ENCODE measurements around the gene PRH1. TPM values are rescaled to one million over a fixed set of nuclear protein-coding genes. Genes with fewer than 3 reads are reported as not detected.

The PRH1 gene
- total and polyA plus RNA-seq, 2 of the 8 experiments (the other 6 are each of a cell fraction or from before 2014, with no cell fraction given), result 4.5 to 6.5 TPM

DNA sequence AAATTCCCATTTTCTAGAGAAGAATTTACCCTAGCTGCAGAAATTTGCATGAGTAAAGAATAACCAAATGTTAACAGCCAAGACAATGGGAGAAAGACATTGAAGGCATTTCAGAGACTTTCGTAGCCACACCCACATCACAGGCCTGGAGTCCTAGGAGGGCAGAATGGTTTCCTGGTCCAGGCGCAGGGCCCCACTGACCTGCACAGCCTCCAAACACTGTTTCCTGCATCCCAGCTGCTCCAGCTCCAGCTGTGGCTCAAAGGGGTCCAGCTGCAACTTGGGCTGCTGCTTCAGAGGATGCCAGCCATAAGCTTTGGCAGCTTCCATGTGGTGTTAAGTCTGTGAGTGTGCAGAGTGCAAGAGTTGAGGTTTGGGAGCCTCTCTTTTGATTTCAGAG is 28.2 kb downstream of the PRH1 start:
- no peak overlapping the region for H4K91ac ChIP-seq (replicated peaks; ENCODE audit: insufficient read length, low read length)
- no peaks in the 10 kb centered on the region for H3K27me3 ChIP-seq (replicated peaks in 1 of 4; ENCODE audit: control insufficient read depth in 3 of 4, extremely low read depth in 1 of 4, insufficient read depth in 3 of 4, low read length in 3 of 4)
- no peak overlapping the region for H2BK20ac ChIP-seq (ENCODE audit: low read length)
- H3K79me2 ChIP-seq (ENCODE audit: control insufficient read depth in 1 of 2, insufficient read depth in 2 of 2, low read length in 2 of 2), result no peaks in the 10 kb centered on the region
- H4K5ac ChIP-seq (ENCODE audit: insufficient read length, low read depth, low read length), result no peak overlapping the region
- H2AK5ac ChIP-seq (ENCODE audit: low read depth, low read length), result no peak overlapping the region
- 95% methylated on average over 2 of the region's 2 CpGs; no CpG with 5 or more reads in 1 of the 2 experiments for WGBS, 2 experiments (ENCODE audit: extremely low coverage in 1 of 2, insufficient coverage in 1 of 2, insufficient read length in 1 of 2, insufficient replicate concordance in 2 of 2, low coverage in 1 of 2, low lambda C conversion rate in 2 of 2, missing lambda C conversion rate in 1 of 2)
- no peaks in the 10 kb centered on the region for H3K4me1 ChIP-seq (replicated peaks in 1 of 4; ENCODE audit: control insufficient read depth in 3 of 4, insufficient read depth in 4 of 4, low read length in 3 of 4)
- no peak overlapping the region for H3K14ac ChIP-seq (ENCODE audit: insufficient read length)
- no peak overlapping the region for H2BK5ac ChIP-seq (ENCODE audit: low read depth, low read length)
- H2BK12ac ChIP-seq (ENCODE audit: low read depth, low read length), result no peak overlapping the region
- no peak overlapping the region for H3K18ac ChIP-seq (ENCODE audit: extremely low read depth, low read length)
- H3K4me2 ChIP-seq (ENCODE audit: insufficient read depth in 1 of 2, low read depth in 2 of 2, low read length in 2 of 2), result no peak overlapping the region
- no peak overlapping the region for H3K23ac ChIP-seq (ENCODE audit: insufficient read length)
- peaks cover 18 to 20% of the 10 kb centered on the region in 2 experiments for H3K9me3 ChIP-seq (ENCODE audit: insufficient read depth in 2 of 2, low read depth in 1 of 2, low read length in 1 of 2)
- H3K4ac ChIP-seq (replicated peaks; ENCODE audit: insufficient read length, low read depth, low read length), result no peak overlapping the region
- no peaks in the 10 kb centered on the region for H3K79me1 ChIP-seq (ENCODE audit: low read depth, low read length)
- POLR2A ChIA-PET (ENCODE audit: partially characterized antibody), result no interaction called here
- DNase-seq (ENCODE audit: low read depth in 1 of 2, low spot score in 2 of 2) (no peak), FAIRE-seq (no peak)
- peaks cover 0 to 14% (median 3%) of the 10 kb centered on the region in 4 experiments; a peak in 3 of 8 replicates for H3K36me3 ChIP-seq (ENCODE audit: control insufficient read depth in 2 of 4, insufficient read depth in 4 of 4, low read length in 3 of 4)
- H2AFZ ChIP-seq (ENCODE audit: low read length), result no peak overlapping the region
- H2BK120ac ChIP-seq (replicated peaks; ENCODE audit: low read depth, low read length), result no peak overlapping the region
- H3K56ac ChIP-seq (replicated peaks; ENCODE audit: insufficient read length, low read depth, low read length), result no peak overlapping the region
- H3K23me2 ChIP-seq (ENCODE audit: low read depth, low read length), result no peaks in the 10 kb centered on the region
- H3K27ac ChIP-seq (ENCODE audit: low read depth, low read length), result no peak overlapping the region
- H2BK15ac ChIP-seq (ENCODE audit: low read length), result no peak overlapping the region
- no peak overlapping the region for H3K4me3 ChIP-seq (ENCODE audit: extremely low read depth in 1 of 4, insufficient read depth in 2 of 4, low read depth in 3 of 4, low read length in 4 of 4)
- H3K9ac ChIP-seq (replicated peaks in 1 of 4; ENCODE audit: extremely low read depth in 1 of 4, low read depth in 3 of 4, low read length in 3 of 4), result no peak overlapping the region
- H4K8ac ChIP-seq (ENCODE audit: extremely low read depth, insufficient read depth, low read length), result no peak overlapping the region
- peaks cover 0 to 3% of the 10 kb centered on the region in 2 experiments for H4K20me1 ChIP-seq (replicated peaks in 1 of 2; ENCODE audit: control insufficient read depth in 1 of 2, insufficient read depth in 2 of 2, low read length in 2 of 2)
- CTCF ChIA-PET (ENCODE audit: partially characterized antibody), result interaction anchor here (0.9 kb wide), 1 partner anchor 12 kb away, joined by 3 read pairs; no protein-coding TSS in a partner anchor
- TF ChIP-seq, protein P1, sequence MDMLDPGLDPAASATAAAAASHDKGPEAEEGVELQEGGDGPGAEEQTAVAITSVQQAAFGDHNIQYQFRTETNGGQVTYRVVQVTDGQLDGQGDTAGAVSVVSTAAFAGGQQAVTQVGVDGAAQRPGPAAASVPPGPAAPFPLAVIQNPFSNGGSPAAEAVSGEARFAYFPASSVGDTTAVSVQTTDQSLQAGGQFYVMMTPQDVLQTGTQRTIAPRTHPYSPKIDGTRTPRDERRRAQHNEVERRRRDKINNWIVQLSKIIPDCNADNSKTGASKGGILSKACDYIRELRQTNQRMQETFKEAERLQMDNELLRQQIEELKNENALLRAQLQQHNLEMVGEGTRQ (IDR thresholded peaks at IDR 0.05; ENCODE audit: low read length), result no peak
- TF ChIP-seq TBP (IDR thresholded peaks at IDR 0.05; ENCODE audit: low read depth, low read length) (no peak), RXRA (IDR thresholded peaks at IDR 0.05; ENCODE audit: insufficient read depth, low read depth, low read length) (no peak), TAF1 (IDR thresholded peaks at IDR 0.05; ENCODE audit: low read depth, low read length) (no peak), SP1 (IDR thresholded peaks at IDR 0.05; ENCODE audit: low read depth, low read length) (no peak), HDAC6 (IDR thresholded peaks at IDR 0.05; ENCODE audit: low read depth, low read length) (no peak), SIX5 (IDR thresholded peaks at IDR 0.05; ENCODE audit: low read depth, low read length) (no peak), MAFK (IDR thresholded peaks at IDR 0.05; ENCODE audit: low read depth, low read length) (no peak), ZNF274 (IDR thresholded peaks at IDR 0.05; ENCODE audit: borderline replicate concordance, extremely low read depth, low read length) (no peak), EP300 (IDR thresholded peaks at IDR 0.05; ENCODE audit: borderline replicate concordance in 1 of 2, low read depth in 2 of 2, low read length in 2 of 2) (no peak), SIRT6 (IDR thresholded peaks at IDR 0.05; ENCODE audit: low read length) (no peak), ASH2L (IDR thresholded peaks at IDR 0.05; ENCODE audit: low read length) (no peak), POLR2AphosphoS5 (IDR thresholded peaks at IDR 0.05; ENCODE audit: low read depth, low read length) (no peak), JUND (IDR thresholded peaks at IDR 0.05; ENCODE audit: low read length) (no peak)

Measured in H1 (cell line).